Sigmoid colon (tissue), 4 donors: ENCODE data around the gene HINT2.

ENCODE experiments used
- EP300 ChIP-seq, 4 donors: sonication (generic); formaldehyde crosslinking; IDR thresholded peaks; one replicate each; pipeline ENCODE4 v1.6.1; 2017; ENCODE audit warnings: antibody characterized with exemption in 4 of 4
- POLR2A ChIP-seq, 2 donors: fragments of 450-650 bp; IDR thresholded peaks; one replicate each; pipeline ENCODE4 v1.6.1; 2016; ENCODE audit warnings: antibody characterized with exemption in 2 of 2, mild to moderate bottlenecking in 2 of 2, moderate library complexity in 2 of 2
- POLR2AphosphoS5 ChIP-seq, 4 donors: sonication (generic); formaldehyde crosslinking; IDR thresholded peaks; one replicate each; pipeline ENCODE4 v1.6.1; 2017; ENCODE audit warnings: antibody characterized with exemption in 4 of 4
- TF ChIP-seq, protein P1 (sequence below), 4 experiments: fragments of 450-650 bp in 3 of 4; fragments of 200-600 bp in 1 of 4; IDR thresholded peaks; one replicate each; pipeline ENCODE4 v1.5.1; 2016 to 2019; ENCODE audit warnings: antibody characterized with exemption in 4 of 4, mild to moderate bottlenecking in 3 of 4, moderate library complexity in 2 of 4

DNA sequence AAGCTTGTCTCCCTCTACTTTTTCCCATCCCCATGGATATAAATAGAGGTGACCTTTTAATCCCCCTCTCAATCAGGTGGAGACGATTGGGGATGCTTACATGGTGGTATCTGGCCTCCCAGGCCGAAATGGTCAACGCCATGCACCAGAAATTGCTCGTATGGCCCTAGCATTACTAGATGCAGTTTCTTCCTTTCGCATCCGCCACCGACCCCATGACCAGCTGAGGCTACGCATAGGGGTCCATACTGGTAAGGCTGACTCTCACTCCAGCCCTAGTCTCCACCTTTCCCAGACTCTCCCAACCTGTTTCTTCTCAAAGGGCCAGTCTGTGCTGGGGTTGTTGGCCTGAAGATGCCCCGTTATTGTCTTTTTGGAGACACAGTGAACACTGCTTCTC, 6.4 kb downstream of the HINT2 start:
- no peak for TF ChIP-seq POLR2AphosphoS5 (IDR thresholded peaks at IDR 0.05)
- TF ChIP-seq, protein P1, sequence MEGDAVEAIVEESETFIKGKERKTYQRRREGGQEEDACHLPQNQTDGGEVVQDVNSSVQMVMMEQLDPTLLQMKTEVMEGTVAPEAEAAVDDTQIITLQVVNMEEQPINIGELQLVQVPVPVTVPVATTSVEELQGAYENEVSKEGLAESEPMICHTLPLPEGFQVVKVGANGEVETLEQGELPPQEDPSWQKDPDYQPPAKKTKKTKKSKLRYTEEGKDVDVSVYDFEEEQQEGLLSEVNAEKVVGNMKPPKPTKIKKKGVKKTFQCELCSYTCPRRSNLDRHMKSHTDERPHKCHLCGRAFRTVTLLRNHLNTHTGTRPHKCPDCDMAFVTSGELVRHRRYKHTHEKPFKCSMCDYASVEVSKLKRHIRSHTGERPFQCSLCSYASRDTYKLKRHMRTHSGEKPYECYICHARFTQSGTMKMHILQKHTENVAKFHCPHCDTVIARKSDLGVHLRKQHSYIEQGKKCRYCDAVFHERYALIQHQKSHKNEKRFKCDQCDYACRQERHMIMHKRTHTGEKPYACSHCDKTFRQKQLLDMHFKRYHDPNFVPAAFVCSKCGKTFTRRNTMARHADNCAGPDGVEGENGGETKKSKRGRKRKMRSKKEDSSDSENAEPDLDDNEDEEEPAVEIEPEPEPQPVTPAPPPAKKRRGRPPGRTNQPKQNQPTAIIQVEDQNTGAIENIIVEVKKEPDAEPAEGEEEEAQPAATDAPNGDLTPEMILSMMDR (IDR thresholded peaks at IDR 0.05) = no peak
- TF ChIP-seq POLR2A (IDR thresholded peaks at IDR 0.05) = no peak
- TF ChIP-seq EP300 (IDR thresholded peaks at IDR 0.05) = no peak
